Kidney capillary endothelial cell (primary cell): ENCODE measurements around the gene ARL16.

Experiments
- DNase-seq: peaks from one replicate; pipeline ENCODE4 v3.0.0-alpha.2; 2018; ENCODE audit warnings: low spot score

Gene ARL16, protein sequence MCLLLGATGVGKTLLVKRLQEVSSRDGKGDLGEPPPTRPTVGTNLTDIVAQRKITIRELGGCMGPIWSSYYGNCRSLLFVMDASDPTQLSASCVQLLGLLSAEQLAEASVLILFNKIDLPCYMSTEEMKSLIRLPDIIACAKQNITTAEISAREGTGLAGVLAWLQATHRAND

DNA sequence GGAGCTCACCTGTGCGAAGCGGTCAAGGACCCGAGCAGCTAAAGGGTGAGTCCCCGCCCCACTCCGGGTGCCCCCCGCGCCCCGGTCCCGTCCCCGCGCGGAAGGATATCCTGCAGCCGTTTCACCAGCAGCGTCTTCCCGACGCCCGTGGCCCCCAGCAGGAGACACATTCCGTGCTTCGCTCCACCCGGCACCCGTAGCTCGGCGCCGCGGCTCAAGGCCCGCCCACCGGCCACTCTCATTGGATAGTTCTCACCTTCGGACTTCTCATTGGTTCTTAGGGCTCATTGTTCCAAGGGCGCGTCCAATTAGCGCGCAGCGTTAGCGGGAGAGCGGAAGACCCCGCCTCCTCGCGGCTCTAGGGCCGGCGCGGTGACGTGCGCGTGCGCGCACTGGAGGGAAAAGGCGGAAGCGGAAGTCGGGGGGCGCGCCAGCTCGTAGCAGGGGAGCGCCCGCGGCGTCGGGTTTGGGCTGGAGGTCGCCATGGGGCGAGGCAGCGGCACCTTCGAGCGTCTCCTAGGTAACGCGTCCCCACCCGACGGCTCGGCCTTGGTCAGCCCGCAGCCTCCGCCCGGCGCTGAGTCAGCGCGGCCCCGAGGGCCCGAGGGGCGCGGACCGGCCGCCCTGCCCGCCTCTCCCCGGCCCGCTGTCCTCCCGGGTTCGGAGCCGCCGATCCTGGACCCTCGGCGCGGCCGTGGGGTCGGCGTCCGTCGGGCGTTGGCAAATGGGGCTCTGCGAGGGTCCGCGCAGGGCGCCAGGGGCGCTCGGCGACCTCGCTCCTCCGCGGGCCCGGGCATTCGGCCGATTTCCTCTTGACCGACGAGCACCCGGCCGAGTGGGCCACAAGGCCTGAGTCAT lies at the start of gene ARL16, which contains the start of gene HGS:
Gene ARL16 (minus strand): TSS at position 214 of the 858 bp plus-strand sequence. CDS start 44 bp downstream, at position 170.
Gene HGS (plus strand): TSS at position 428 of the 858 bp plus-strand sequence. CDS start 56 bp downstream, at position 484.
- DNase-seq = peak; percentile 99

DNA sequence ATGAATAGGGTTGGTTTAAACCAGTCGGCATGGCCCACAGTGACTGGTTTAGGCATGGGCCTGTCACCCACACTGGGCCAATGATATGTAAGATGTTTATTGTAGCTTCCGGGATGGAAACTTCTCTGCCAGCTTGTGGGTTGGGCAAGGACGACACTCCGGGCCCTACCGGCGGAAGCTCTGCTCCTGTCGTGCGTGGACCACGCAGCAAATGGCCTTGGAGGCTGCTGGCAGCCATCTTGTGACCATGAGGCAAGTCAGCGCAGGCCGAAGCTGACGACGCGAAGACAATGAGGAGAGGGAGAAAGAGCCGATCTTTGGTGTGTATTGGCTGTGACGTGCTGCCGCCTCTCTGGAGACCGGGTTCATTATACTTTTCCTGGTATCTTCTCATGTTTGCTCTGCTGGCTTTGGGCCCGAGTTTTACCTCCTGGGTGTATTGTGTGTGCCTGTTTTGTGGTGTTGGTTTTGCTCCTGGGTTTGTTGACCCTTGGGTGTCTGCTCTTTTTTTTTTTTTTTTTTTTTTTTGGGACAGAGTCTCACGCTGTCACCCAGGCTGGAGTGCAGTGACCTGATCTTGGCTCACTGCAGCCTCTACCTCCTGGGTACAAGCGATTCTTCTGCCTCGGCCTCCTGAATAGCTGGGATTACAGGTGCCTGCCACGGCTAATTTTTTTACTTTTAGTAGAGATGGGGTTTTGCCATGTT lies 43.9 kb upstream of the ARL16 start:
- DNase-seq = no peak

- DNase-seq = no peak
Observed at GRCh38 chr17:81726004-81726403, 42.4 kb upstream of the ARL16 start.

GRCh38 chr17:81725439-81725838 lies 41.8 kb upstream of the ARL16 start:
- DNase-seq = no peak

- DNase-seq = no peak
Observed at GRCh38 chr17:81723651-81724209, 40.1 kb upstream of the ARL16 start.

DNA sequence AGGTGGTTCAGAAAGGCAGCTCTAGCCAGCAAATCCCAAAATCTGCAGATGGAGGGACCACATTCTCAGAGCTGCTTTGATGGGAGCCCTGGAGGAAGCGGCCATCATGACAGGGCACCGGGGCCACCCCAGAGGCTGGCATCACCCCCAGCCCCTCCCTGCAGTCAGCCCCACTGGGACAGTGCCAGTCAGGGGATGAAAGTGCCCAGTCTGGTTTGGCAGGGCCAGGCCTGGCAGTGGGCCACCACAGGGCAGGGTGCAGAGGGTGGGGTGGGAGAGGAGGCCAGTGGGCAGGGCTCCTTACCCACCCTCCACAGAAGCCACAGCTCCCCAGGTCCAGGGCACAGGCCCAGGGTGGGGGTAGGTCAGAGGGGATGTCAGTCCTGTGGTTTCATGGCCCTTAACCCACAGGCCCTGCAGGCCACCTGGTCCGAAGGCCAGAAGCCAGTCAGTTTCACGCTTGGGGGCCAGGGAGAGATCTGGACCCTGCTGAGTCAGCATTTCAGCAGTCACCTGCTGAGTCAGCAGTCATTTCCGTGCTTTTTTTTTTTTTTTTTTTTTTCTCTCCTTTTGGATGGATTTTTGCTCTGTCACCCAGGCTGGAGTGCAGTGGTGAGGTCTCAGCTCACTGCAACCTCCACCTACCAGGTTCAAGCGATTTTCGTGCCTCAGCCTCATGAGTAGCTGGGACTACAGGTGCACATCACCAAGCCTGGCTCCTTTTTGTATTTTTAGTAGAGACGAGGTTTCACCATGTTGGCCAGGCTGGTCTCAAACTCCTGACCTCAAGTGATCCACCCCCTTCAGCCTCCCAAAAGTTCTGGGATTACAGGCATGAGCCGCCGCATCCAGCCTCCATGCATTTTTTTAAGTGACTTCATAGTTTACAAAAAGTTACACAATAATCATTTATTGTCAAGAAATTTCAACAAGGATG lies 38.9 kb upstream of the ARL16 start:
- no peak for DNase-seq

- no peak for DNase-seq
Observed at GRCh38 chr17:81720267-81721071, 36.9 kb upstream of the ARL16 start.

- no peak for DNase-seq
Observed at GRCh38 chr17:81719410-81720266, 36.0 kb upstream of the ARL16 start.

GRCh38 chr17:81717766-81718089 lies 34.1 kb upstream of the ARL16 start:
- no peak for DNase-seq

- no peak for DNase-seq
Observed at GRCh38 chr17:81717049-81717765, 33.6 kb upstream of the ARL16 start.

DNA sequence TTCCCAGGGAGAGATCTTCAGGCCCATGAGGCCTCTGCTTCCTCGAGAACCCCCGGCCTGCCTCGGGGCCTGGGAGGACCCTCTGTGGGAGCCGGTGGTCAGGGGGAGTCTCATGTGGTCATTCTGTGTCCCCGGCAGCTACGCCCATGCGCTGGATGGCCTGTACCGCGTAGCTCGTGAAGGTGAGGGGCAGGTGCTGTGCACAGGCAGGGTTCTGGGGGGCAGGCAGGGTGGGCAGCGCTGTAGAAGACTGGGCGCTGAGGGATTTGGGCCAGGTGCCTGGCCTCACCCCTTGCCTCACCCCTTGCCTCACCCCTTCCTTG lies 33.0 kb upstream of the ARL16 start:
- DNase-seq = no peak

- no peak for DNase-seq
Observed at GRCh38 chr17:81715872-81716673, 32.5 kb upstream of the ARL16 start.

- DNase-seq = no peak
Observed at GRCh38 chr17:81715107-81715871, 31.7 kb upstream of the ARL16 start.

DNA sequence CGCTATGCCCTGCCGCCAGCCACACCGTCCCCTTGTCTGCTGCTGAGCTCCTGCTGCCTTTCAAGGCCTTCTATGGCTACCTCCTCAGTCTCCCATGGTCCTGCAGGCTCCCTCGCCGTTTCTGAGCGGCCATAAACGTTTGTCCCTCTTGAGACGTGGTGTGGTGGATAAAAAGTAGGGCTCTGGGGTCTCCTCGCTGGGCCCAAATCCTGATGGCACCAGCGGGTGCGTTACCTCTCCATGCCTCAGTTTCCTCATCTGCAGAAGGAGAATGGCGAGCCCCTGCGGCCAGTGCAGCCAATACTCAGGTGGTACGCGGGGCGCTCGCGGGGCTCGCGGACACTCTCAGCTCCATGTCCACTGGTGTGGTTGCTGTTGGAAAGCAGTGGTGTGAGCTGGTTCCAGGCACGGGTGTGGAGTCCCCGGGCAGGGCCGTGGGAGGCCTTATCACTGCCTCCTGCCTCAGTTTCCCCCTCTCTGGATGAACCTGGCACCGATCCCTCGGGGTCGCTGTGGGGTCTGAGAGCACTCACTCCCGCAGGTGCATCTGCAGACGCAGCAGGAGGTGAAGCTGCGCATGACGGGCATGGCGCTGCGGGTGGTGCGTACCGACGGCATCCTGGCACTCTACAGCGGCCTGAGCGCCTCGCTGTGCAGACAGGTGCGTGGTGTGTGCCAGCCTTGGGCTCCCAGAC lies 31.0 kb upstream of the ARL16 start:
- DNase-seq = no peak

- no peak for DNase-seq
Observed at GRCh38 chr17:81713556-81714411, 30.2 kb upstream of the ARL16 start.

DNA sequence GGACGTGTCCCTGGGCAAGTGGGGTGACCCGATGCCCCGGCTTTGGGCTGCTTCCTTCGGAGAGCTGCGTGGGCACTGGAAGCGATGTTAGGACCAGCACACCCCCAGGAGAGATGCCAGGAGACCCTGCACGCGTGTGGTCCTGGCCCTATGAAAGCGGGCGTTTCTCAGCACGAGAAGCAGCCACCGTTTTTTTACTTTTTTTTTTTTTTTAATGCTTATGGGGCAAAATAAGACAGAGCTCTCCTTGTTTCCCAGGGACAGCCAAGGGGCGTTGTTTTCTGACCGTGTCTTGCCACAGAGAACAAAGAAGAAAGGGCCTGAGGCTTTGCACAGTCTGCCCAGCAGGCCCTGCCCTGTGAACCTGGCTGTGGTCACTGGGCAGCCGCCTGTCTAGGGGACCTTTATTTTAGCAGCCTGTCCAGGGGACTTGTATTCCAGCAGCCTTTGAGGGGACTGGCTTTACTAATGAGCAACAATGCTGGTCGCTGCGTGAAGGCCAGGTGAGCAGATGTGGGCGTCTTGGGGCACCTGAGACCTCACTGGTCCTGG lies 29.5 kb upstream of the ARL16 start:
- no peak for DNase-seq
